HG03045 (cell line): ENCODE measurements around the gene EIPR1.
"Not testable (repeated sequence)": the region's sequence is repeated elsewhere in the genome, so short reads cannot be mapped to it uniquely, and the experiment has no call there.

ENCODE experiments used
- ATAC-seq: cut with Tn5 transposase; IDR thresholded peaks from one replicate; pipeline ENCODE4 v1.9.1; 2021; ENCODE audit warnings: mild to moderate bottlenecking, moderate library complexity; ENCODE audit not compliant: unreplicated experiment

EIPR1 gene

DNA sequence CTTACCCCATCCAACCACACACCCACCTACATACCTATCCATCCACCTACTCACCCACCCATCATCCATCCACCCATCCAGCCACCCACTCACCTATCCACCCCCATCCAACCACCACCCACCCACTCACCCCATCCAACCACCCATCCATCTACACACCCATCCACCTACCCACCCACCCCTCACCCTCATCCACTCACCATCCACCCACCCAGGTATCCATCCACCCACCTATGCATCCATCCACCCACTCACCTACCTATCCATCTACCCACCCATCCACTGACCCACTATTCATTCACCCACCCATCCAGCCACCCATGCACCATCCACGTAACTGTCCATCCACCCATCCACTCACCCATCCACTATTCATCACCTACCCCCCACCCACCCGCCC is 194.8 kb downstream of the EIPR1 start:
- ATAC-seq, result no peak

DNA sequence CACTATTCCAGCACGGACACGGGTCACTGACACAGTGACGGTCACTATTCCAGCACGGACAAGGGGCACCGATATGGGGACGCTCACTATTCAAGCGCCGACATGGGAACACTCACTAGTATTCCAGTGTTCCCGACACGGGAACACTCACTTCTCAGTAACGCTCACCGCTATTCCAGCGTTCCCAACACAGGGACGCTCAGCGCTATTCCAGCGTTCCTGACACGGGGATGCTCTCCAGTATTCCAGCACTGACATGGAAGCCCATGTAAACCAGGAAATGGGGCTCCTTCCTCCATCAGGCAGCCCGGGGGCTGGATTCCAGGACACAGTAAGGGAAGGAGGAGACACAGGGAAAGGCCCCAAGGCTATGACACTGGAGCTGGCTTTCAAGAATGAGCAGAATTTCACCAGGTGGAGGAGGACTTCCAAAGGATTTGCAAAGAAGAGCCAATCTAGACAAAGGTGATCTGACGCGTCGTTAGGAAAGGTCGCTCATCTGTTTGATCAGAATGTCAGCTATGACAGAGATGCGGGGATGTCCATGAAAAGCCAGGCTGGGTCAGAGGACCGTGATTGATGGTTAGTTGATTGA is 196.1 kb downstream of the EIPR1 start:
- no peak for ATAC-seq

DNA sequence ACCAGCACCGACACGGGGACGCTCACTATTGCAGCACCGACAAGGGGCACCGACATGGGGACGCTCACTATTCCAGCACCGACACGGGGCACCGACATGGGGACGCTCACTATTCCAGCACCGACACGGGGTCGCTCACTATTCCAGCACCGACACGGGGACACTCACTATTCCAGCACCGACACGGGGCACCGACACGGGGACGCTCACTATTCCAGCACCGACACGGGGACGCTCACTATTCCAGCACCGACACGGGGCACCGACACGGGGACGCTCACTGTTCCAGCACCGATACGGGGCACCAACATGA is 196.8 kb downstream of the EIPR1 start:
- not testable (repeated sequence) for ATAC-seq

DNA sequence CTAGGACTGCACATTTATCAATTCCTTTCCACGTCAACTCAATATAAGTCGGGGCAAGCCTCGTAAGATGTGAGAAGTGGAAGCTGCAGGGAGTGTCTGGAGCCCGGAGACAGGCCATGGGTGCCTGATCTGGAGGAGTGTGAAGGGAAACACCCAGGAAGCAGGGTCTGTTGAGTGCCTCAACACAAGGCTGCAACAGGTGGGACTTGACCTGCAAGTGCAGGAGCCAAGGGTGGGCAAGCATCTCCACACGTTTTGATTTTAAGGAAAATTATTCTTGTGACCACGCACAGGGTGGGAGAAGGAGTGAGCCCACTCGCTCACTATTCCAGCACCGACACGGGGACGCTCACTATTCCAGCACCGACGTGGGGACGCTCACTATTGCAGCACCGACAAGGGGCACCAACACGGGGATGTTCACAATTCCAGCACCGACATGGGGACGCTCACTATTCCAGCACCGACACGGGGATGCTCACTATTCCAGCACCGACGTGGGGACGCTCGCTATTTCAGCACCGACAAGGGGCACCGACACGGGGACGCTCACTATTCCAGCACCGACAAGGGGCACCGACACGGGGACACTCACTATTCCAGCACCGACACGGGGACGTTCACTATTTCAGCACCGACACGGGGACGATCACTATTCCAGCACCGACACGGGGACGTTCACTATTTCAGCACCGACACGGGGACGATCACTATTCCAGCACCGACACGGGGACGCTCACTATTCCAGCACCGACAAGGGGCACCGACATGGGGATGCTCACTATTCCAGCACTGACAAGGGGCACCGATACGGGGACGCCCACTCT is 197.3 kb downstream of the EIPR1 start:
- ATAC-seq, result no peak

DNA sequence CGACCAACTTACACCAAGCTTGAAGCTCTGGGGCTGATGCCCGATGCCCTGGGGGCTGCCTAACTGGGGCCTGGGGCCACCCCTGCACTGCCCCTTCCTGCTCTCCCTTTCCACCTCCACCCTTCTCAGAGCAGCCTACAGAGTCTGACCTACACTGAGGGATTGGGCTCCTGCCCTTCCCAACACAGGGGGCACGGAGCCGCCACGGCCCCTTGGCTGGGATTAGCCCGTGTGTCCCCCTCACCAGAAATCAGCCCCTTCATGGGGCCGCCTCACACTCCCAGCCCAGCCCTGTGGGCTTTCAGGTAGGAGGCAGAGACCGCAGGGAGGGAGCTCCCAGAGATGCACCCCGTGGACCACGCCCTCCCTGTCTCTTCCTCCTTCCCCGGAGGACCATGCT is 198.0 kb downstream of the EIPR1 start:
- no peak for ATAC-seq

DNA sequence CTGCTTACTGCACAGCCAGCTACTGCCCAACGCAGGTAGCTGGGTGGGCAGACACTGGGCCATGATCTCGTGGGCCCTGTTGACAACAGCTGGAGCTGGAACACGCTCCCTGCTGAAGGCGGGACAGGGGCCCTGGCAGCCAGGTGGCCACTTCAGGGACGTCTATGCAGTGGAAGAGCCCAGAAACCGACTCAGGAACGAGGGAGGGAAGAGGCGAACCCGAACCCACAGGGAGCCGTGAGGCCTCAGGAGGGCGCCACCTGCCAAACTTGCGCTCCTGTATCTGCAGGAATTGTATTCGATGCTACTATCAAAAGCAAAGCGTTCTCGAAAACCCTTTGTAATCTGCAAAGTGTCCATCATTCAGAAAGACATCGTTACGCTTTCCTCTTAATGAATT is 198.4 kb downstream of the EIPR1 start:
- no peak for ATAC-seq

DNA sequence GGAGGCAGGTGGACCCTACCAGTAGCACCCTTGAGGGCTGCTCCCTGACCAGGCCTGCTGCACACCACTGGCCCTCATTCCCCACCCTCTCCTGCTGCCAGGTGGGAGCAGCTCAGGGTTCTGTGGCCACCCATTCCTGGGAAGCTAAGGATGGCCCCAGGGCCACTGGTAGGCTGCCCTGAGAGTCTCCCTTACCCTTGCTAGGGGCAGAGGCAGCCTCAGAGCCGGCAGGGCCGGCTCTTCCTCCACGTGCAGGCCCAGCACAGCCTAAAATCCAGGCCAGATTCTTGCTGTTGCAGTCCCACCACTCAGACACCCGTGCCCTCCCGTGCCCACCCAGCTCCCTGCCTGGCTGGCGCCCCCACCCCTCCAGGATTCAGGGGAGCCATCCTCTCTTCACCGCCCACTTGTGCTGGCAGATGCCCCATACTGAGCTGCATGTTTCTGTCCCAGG is 199.0 kb downstream of the EIPR1 start:
- ATAC-seq, result no peak

DNA sequence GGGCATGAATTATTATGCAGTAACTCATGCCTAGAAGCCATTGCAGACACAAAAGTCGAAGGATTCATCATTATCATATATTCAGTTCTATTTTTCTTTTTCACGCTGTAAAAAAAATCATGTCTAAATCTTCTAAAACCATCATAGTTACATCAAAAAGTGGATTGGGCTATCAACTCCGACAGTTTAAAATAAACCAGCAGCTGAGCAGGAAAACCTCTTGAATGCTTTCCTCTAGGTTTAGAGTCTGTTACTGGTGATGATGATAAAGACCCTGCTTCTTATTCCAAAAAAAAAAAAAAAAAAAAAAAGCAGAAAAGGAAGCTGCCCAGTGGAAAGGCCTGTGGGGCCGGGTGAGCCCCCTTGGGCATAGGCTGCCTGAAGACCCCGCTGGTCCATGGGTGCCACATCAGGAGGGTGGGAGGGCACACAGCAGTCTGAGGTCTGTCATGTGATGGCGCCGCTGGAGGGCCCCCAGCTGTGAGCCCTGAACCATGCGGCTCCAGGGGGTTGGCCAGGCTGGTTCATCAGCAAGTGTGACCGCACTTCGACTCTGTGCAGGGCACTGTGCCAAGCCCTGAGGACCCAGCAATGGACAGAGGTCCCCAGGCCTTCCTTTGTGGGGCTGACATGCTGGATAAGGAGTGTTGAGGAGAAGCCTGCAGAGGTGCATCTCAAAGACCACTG is 199.6 kb downstream of the EIPR1 start:
- ATAC-seq, result no peak

DNA sequence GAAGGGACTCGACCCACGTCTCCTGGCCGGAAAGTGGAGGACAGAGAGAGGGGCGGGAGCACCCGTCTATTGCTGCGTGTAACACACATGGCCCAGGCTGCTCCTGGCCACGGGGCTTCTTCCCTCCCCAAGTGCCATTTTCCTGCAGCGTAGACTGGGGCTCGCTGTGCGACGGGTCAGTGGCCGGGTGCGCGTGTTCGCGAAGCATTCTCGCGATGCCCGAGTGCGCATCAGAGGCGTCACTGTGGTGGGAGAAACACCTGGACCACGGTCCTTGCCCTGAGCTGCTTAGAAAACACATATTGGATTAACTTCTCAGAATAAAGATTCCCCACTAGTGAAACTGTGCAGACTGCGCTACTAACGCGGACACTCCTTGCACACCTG is 200.8 kb downstream of the EIPR1 start:
- no peak for ATAC-seq

DNA sequence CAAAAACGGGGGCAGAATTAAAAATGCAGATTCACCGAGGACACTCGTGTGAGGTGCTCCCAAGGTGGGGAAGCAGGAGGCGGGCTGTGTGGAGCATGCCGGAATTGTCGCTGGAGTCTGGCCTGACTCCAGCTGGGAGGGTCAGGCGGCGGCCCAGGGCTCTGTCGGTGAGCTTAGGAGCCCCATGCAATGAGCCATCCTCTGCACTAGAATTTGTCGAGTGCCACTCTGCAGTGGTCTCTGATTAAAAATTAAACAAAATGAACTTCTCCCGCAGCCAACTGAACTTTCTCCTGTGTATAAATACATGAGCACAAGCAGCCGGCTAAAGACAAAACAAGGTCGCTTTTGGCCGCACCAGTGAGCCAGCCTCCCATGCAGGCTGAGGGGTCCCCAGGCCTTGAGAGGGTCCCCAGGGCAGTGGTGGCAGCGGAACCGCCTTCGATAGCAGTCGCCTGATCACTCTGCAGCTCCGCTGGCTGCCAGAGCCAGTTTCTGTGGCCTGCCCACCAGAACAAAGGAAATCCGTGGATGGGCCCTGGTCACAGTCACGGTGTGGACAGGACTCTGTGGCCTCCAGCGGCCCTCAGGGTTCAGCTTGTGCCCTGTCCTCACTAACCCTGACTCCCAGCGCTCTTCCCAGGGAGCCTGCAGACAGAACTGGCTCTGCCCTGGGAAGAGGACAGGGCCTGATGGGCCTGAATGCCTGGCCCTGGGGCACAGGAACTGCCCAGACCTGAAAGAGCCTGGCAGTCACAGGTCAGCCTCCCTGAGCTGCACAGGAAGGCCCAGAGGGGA is 201.3 kb downstream of the EIPR1 start:
- no peak for ATAC-seq

DNA sequence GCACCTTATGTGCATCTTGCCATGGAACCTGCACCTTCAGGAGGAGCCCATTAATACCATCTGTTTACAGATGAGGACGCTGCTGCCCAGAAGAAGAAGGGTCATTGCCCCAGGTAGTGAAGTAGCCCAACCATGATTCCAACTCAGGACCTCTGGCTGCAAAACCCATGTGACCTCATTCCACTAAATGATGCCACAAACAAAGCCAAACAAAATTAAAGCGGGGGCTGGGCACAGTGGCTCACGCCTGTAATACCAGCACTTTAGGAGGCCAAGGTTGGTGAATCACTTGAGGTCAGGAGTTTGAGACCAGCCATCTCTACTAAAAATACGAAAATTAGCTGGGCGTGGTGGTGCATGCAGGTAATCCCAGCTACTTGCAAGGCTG is 202.1 kb downstream of the EIPR1 start:
- no peak for ATAC-seq

DNA sequence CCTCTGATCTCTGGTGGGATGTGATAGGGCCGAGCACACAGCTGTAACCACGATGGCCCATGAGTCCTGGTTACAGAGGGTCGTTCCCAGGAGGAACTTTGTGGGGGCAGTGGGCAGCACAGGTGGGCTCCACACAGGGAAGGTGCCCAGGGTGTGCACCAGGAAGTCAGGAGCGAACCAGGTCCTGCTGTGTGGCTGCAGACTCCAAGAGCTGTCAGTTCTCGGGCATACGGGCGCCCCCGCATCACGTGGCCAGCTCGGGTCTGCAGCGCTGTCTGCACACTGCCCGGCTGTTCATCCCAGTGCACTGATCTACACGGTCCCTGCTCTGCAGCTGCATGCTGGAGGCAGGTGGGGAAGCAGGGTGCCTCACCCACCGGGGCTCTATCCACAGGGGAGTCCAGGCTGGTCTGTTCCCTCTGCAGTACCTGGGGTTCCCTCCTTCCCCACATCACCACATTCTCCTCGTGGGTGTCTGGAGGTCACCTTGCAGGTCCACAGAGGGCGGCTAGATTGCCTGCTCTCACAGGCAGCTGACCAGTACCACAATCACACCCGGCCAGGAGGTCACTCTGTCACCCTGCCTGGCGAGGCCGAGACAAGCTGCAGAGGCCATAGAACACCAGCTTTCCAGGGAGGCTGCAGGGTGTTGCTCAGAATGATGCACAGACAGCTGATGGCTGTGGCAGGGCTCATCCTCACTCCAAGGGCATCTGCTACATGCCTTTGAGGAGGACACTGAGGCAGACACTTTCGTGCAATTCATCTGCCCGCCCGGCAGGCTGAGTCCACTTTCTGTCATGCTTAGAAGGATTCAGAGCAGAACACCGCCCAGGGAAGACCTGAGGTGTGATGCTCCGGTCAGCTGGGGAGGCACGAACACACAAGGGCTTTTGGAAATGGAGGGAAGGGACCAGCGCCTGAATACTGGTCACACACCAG is 202.7 kb downstream of the EIPR1 start:
- no peak for ATAC-seq

DNA sequence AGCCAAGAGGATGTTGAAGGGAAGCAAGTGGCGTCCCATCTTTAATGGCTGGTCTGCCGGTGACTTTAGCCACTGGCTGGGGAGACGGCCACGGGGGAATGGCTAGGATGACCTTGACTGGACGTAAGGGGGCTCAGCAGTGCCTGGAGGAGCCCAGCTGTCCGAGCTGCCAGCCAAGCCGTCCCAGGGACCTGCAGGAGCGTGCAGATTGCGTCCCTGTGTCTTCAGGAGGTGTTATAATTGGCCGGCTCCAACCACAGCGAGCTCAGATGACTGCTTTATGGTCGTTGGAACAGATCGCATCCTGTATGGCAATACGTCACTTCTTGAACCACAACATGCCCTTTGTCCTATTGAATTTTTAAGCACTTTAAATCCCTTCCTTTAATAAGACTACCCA is 204.6 kb downstream of the EIPR1 start:
- ATAC-seq, result no peak

DNA sequence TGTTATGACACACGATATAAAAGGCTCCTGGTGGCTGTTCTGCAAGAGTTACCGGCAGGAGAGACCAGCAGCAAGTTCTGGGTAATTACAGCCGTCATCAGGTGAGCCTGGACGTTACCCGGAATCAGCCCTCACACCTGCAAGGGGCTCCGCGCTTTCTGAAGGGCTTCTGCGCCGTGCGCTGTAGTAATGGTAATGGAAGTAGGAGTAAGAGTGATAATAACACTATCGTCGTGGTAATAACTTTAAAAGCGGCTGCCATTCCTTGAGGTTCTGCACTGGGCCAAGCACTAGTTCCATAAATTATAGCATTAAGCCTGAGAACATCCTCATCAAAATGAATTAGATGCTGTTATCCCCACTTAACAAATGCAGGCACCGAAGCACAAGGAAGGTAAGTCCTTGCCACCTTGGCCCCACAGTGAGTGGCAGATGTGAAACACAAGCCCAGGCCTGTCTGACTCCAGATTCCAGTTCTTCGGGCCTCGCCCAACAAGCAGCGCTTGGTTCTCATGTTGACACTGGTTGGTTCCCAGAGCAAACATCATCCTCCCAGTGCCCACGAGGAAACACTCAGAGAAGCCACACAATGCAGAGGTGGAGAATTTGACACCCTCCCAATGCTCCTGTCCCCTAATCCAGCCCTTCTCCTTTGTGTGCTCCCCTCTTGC is 205.2 kb downstream of the EIPR1 start:
- no peak for ATAC-seq

DNA sequence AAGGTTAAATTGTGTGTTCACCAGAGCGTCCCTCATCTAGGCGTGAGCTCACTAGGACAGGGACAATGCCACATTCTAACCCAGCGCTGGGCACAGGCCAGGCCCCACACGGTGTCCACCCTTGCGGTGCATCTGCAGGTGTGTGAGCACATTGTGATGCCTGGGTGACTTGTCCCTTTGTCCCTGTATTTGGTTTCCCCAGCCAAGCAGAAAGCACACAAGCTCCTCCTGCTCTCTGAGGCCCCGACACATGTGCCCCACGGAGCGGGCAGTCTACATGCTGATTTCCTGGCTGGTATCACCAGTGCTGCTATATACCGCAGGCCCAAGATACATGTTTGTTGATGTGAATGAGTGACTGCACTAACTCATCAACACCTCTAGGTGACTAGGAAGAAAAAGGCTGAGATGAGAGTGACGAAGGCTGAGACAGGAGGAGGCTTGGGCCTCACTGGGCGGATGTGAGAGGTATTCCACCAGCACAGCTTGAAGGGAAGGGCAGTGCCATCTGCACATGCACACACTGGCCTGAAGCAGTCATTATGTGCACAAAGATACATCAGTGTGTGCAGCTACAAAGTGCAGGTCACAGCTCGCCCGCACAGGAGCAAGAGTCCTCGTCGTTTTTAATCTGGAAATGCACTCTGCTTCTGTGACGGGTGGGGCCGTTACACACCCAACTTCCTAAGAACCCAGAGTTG is 205.9 kb downstream of the EIPR1 start:
- no peak for ATAC-seq

DNA sequence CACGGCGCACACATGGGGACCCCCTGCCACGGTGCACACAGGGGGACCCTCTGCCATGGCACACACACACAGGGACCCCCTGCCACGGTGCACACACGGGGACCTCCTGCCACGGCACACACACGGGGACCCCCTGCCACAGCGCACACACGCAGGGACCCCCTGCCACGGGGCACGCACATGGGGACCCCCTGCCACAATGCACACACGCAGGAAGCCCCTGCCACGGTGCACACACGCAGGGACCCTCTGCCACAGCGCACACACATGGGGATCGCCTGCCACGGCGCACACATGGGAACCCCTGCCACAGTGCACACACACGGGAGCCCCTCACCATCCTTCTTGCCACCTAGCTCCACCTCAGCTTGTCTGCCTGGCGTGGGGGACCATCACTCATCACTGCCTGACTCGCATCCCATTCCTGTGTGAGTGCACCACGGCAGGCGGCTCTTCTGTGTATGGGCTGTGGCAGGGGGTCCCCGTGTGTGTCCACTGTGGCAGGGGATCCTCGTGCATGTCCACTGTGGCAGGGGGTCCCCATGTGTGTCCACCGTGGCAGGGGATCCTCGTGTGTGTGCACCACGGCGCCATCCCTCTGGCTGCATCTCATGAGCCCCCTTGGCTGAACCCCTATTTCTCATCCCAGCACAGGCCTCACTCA is 206.7 kb downstream of the EIPR1 start:
- no peak for ATAC-seq

DNA sequence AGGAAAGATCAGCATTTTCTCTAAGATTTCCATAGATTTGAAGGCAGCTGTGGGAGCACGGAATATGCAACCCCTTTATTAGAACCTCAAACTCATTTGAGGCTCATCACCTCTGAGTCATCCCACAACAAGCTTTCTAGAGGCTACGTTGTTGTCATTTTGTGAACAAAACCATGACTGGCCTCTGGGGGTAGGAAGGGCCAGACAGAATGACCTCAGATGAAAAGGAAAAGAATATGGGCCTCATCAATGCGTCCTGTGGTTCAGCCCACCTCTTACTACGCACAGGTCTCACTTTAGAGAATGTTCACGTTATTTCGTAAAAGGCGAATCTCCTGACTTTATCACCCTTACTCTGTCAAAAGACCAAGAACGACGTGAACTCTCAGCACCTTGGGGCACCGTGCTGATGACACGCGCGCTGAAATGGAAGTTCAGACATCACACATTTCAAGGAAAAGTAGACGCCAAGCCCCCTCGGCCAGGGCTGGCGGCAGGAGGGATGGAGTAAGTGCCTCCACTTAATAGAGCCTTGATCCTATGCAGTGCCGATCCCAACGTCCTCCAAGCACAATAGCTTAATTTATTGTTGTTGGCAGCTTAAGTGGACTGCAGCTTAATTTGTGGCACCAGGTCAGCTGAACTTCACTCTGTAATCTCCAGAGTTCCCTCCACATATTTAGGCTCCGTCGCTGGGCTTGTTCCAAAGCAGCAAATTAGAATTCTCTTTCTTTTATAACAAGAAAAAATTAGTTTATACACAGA is 208.3 kb downstream of the EIPR1 start:
- ATAC-seq, result no peak
